Keratinocyte (primary cell): ENCODE data around the gene GAL3ST2. TPM values are rescaled to one million over a fixed set of nuclear protein-coding genes. Genes with fewer than 3 reads are reported as not detected.

Experiments used
- DNase-seq: peaks from one replicate; pipeline ENCODE4 v3.0.0-alpha.2; 2011; ENCODE audit warnings: low read depth, missing footprints, low spot score
- FAIRE-seq: peaks from 2 replicates; lab custom pipeline; 2011; peaks lifted over from hg19 to GRCh38; lab: Jason Lieb, UNC
- H2AFZ ChIP-seq: 2 replicates; pipeline ENCODE4 v1.6.0; 2012; ENCODE audit warnings: low read length, control low read depth, inconsistent platforms; ENCODE audit not compliant: control insufficient read depth
- H3K27ac ChIP-seq: 2 replicates; pipeline ENCODE4 v1.5.1; 2011; ENCODE audit warnings: low read length; ENCODE audit not compliant: control insufficient read depth, insufficient read depth
- H3K27me3 ChIP-seq: 3 replicates; pipeline ENCODE4 v1.6.0; 2011; ENCODE audit warnings: low read length; ENCODE audit not compliant: control insufficient read depth, insufficient read depth; ENCODE audit errors: extremely low read depth
- H3K36me3 ChIP-seq, 2 experiments: 2 replicates in 1 of 2; 3 replicates in 1 of 2; pipeline ENCODE4 v1.5.1; 2011; ENCODE audit warnings: low read length in 2 of 2, mild to moderate bottlenecking in 1 of 2; ENCODE audit not compliant: control insufficient read depth in 2 of 2, insufficient read depth in 2 of 2; ENCODE audit errors: extremely low read depth in 1 of 2
- H3K4me1 ChIP-seq: 3 replicates; pipeline ENCODE4 v1.5.1; 2011; ENCODE audit warnings: low read length; ENCODE audit not compliant: control insufficient read depth, insufficient read depth; ENCODE audit errors: extremely low read depth
- H3K4me2 ChIP-seq: 3 replicates; pipeline ENCODE4 v1.6.0; 2011; ENCODE audit warnings: low read depth, low read length; ENCODE audit not compliant: control insufficient read depth, insufficient read depth; ENCODE audit errors: extremely low read depth
- H3K4me3 ChIP-seq, 3 experiments: fragments of 200-600 bp in 1 of 3; sonication (generic) in 1 of 3; 2 replicates in 2 of 3; 3 replicates in 1 of 3; pipeline ENCODE4 v1.5.1; 2011 to 2016; ENCODE audit warnings: low read length in 3 of 3, mild to moderate bottlenecking in 3 of 3, control low read depth in 2 of 3, inconsistent platforms in 1 of 3, low read depth in 1 of 3, mixed read lengths in 1 of 3, mixed run types in 1 of 3, moderate library complexity in 1 of 3; ENCODE audit not compliant: control insufficient read depth in 2 of 3, insufficient read depth in 2 of 3; ENCODE audit errors: extremely low read depth in 1 of 3
- H3K79me2 ChIP-seq: 2 replicates; pipeline ENCODE4 v1.6.0; 2012; ENCODE audit warnings: low read length; ENCODE audit not compliant: control insufficient read depth, insufficient read depth
- H3K9ac ChIP-seq: 3 replicates; pipeline ENCODE4 v1.6.0; 2011; ENCODE audit warnings: low read length; ENCODE audit not compliant: control insufficient read depth, insufficient read depth; ENCODE audit errors: extremely low read depth
- H3K9me1 ChIP-seq: 3 replicates; pipeline ENCODE4 v1.6.0; 2011; ENCODE audit warnings: low read length; ENCODE audit not compliant: control insufficient read depth, insufficient read depth; ENCODE audit errors: extremely low read depth
- H3K9me3 ChIP-seq: 2 replicates; pipeline ENCODE4 v1.5.1; 2012; ENCODE audit warnings: low read depth, low read length; ENCODE audit not compliant: control insufficient read depth
- H4K20me1 ChIP-seq: 3 replicates; pipeline ENCODE4 v1.6.0; 2011; ENCODE audit warnings: low read length; ENCODE audit not compliant: control insufficient read depth, insufficient read depth; ENCODE audit errors: extremely low read depth
- EZH2 ChIP-seq: IDR thresholded peaks from one replicate; pipeline ENCODE4 v1.6.1; 2012; ENCODE audit warnings: inconsistent platforms, mild to moderate bottlenecking, low read length, moderate library complexity
- dilution Hi-C: fragments of 300-500 bp; cut with MboI; formaldehyde crosslinking; loops from one replicate; pipeline ENCODE4 v1.7.0; 2020; ENCODE audit warnings: low sequenced_read_pairs; ENCODE audit not compliant: extremely low pct_ligation_motif_present
- polyA plus RNA-seq, 5 experiments: library from polyadenylated mRNA; depleted of rRNA in 3 of 5; stranded (reverse) in 3 of 5; stranded (forward) in 1 of 5; unstranded in 1 of 5; fragments of >200 nt; gene quantifications; 1 replicate in 1 of 5; 2 replicates in 3 of 5; 3 replicates in 1 of 5; pipeline versions ENCODE4 v1.2.1 to v1.2.3, GENCODE V29; 2011 to 2012; ENCODE audit warnings: missing spikeins in 2 of 5, low read depth in 1 of 5, low replicate concordance in 1 of 5
- TF ChIP-seq, protein P1 (sequence below), 3 experiments: IDR thresholded peaks in 1 of 3; conservative IDR thresholded peaks in 1 of 3; optimal IDR thresholded peaks in 1 of 3; 2 replicates in 2 of 3; 3 replicates in 1 of 3; pipeline versions ENCODE3 to v1.5.1; 2011; ENCODE audit warnings: low read length in 3 of 3, mild to moderate bottlenecking in 3 of 3, moderate library complexity in 2 of 3, control low read depth in 1 of 3, inconsistent platforms in 1 of 3; ENCODE audit not compliant: insufficient read depth in 2 of 3; ENCODE audit errors: extremely low read depth in 1 of 3

GAL3ST2 gene
- polyA plus RNA-seq, 1 donor (not counting 4 experiments of a cell fraction or from before 2014, with no cell fraction given) = not detected

DNA sequence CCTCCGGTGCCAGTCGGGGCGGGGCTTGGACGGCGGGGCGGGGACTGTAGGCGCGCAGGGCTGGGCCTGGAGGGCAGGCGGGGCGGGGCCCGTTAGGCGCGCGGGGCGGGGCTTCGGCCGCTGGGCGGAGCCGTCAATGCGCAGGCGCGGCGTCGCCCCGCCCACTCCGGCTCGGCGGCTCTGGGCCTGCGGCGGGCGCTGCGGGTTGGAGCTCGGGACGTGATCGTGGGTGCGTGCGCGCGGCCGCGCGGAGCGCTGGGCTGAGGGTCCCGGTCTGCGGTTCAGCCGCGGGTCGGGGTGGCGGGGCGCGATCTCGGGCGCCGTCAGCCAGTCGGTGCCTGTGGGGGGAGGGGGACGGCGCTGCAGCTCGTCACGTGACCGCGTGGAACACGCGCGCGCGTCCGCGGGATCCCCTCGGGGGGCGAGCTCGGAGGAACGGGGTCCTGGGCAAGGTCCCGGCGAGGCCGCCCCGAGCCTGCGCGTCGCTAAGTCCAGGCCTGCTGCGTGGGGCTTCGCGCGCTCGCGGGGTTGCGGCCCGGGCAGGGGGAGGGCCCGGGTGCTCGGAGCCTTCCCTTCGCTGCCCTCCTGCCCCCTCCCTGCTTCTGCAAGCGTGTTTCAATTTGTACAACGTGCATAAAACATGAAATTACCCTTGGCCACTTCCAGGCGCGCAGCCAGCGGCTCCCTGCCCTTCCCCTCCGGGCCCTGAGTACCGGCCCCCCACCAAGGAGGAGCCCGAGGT lies 42.0 kb upstream of the GAL3ST2 start, which contains the start of gene D2HGDH:
Gene D2HGDH (plus strand): TSS at position 164 of the 742 bp plus-strand sequence. CDS start 595 bp downstream, outside the sequence.
- dilution Hi-C loops = no loop called here

DNA sequence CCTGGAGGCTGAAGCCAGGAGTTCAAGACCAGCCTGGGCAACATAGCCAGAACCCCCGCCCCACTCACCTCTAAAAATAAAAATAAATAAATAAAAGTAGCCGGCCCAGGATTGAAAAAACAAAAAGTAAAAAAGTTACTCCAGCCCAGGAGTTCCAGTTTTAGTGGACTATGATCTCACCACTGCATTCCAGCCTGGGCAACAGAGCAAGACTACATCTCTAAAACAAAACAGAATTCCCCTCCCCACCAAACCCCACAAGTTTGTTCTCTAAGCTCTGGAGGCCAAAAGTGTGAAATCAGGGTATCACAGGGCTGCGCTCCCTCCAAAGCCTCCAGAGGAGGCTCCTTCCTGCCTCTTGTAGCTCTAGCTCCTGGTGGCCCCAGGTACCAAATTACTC lies 40.5 kb upstream of the GAL3ST2 start:
- peaks cover 24% of the 10 kb centered on the region for H3K4me1 ChIP-seq
- peaks cover 2% of the 10 kb centered on the region for H3K9me1 ChIP-seq
- H4K20me1 ChIP-seq = no peaks in the 10 kb centered on the region
- no peak overlapping the region for H3K4me3 ChIP-seq
- no peak for FAIRE-seq
- H3K79me2 ChIP-seq = no peaks in the 10 kb centered on the region
- H3K36me3 ChIP-seq = no peaks in the 10 kb centered on the region
- dilution Hi-C loops = no loop called here
- H3K9ac ChIP-seq = no peak overlapping the region
- no peak for DNase-seq
- no peak overlapping the region for H3K4me2 ChIP-seq
- H3K9me3 ChIP-seq = no peaks in the 10 kb centered on the region
- no peaks in the 10 kb centered on the region for H3K27me3 ChIP-seq
- no peak overlapping the region for H2AFZ ChIP-seq
- H3K27ac ChIP-seq = no peak overlapping the region
- no peak for TF ChIP-seq EZH2
- TF ChIP-seq, protein P1, sequence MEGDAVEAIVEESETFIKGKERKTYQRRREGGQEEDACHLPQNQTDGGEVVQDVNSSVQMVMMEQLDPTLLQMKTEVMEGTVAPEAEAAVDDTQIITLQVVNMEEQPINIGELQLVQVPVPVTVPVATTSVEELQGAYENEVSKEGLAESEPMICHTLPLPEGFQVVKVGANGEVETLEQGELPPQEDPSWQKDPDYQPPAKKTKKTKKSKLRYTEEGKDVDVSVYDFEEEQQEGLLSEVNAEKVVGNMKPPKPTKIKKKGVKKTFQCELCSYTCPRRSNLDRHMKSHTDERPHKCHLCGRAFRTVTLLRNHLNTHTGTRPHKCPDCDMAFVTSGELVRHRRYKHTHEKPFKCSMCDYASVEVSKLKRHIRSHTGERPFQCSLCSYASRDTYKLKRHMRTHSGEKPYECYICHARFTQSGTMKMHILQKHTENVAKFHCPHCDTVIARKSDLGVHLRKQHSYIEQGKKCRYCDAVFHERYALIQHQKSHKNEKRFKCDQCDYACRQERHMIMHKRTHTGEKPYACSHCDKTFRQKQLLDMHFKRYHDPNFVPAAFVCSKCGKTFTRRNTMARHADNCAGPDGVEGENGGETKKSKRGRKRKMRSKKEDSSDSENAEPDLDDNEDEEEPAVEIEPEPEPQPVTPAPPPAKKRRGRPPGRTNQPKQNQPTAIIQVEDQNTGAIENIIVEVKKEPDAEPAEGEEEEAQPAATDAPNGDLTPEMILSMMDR (optimal IDR thresholded peaks at IDR 0.05 in 1 of 3, IDR thresholded peaks at IDR 0.05 in 1 of 3, conservative IDR thresholded peaks at IDR 0.05 in 1 of 3; ENCODE audit: extremely low read depth in 1 of 3, insufficient read depth in 2 of 3, low read length in 3 of 3) = no peak

More for the DNA sequence above, 42.0 kb upstream of the GAL3ST2 start, which contains the start of gene D2HGDH:
- DNase-seq = no peak
- Histone ChIP-seq H3K9ac (peak within 1 kb of the TSS; percentile 84), H3K36me3 (no peaks in the 10 kb centered on the region), H3K4me2 (peak within 1 kb of the TSS; percentile 81), H3K4me3 (peak within 1 kb of the TSS; percentile 73 to 79 (median 79)), H3K79me2 (no peaks in the 10 kb centered on the region), H3K27ac (peak within 1 kb of the TSS; percentile 75), H3K4me1 (peaks cover 24% of the 10 kb centered on the region), H4K20me1 (no peaks in the 10 kb centered on the region), H2AFZ (peak within 1 kb of the TSS; percentile 70), H3K9me3 (no peaks in the 10 kb centered on the region), H3K9me1 (peaks cover 2% of the 10 kb centered on the region), H3K27me3 (no peaks in the 10 kb centered on the region)
- FAIRE-seq = no peak
- TF ChIP-seq, protein P1 (optimal IDR thresholded peaks at IDR 0.05 in 1 of 3, IDR thresholded peaks at IDR 0.05 in 1 of 3, conservative IDR thresholded peaks at IDR 0.05 in 1 of 3; ENCODE audit: extremely low read depth in 1 of 3, insufficient read depth in 2 of 3, low read length in 3 of 3) = no peak
- TF ChIP-seq EZH2 = no peak
